Small intestine (tissue), 7 donors: Measurements from ENCODE around the gene ADCY7. TPM values are rescaled to one million over a fixed set of nuclear protein-coding genes. Genes with fewer than 3 reads are reported as not detected.

Experiments
- DNase-seq, 2 donors: peaks; one replicate each; pipeline versions ENCODE4 v3.0.0 to v3.0.0-alpha.2; 2013
- FAIRE-seq: peaks from 2 replicates; lab custom pipeline; 2012; peaks lifted over from hg19 to GRCh38; lab: Jason Lieb, UNC
- H3K27ac ChIP-seq, 3 donors: one replicate each; pipeline ENCODE4 v1.5.1; 2013; ENCODE audit warnings: low read length in 2 of 3, mild to moderate bottlenecking in 2 of 3, control low read depth in 1 of 3, inconsistent platforms in 1 of 3, low read depth in 1 of 3, moderate library complexity in 1 of 3
- H3K27me3 ChIP-seq, 3 donors: one replicate each; pipeline ENCODE4 v1.6.1; 2013; ENCODE audit warnings: low read length in 3 of 3, inconsistent platforms in 1 of 3; ENCODE audit not compliant: control insufficient read depth in 3 of 3, insufficient read depth in 3 of 3
- H3K36me3 ChIP-seq, 3 donors: one replicate each; pipeline ENCODE4 v1.6.1; 2013; ENCODE audit warnings: low read length in 3 of 3, inconsistent platforms in 1 of 3, low read depth in 1 of 3, mild to moderate bottlenecking in 1 of 3, moderate library complexity in 1 of 3; ENCODE audit not compliant: control insufficient read depth in 3 of 3, insufficient read depth in 2 of 3
- H3K4me1 ChIP-seq, 3 donors: one replicate each; pipeline ENCODE4 v1.6.1; 2013; ENCODE audit warnings: low read length in 2 of 3, inconsistent platforms in 1 of 3, low read depth in 1 of 3, mild to moderate bottlenecking in 1 of 3, moderate library complexity in 1 of 3; ENCODE audit not compliant: control insufficient read depth in 3 of 3, insufficient read depth in 2 of 3
- H3K4me3 ChIP-seq, 3 donors: one replicate each; pipeline ENCODE4 v1.5.1; 2013; ENCODE audit warnings: low read length in 3 of 3, control low read depth in 1 of 3, inconsistent platforms in 1 of 3, low read depth in 1 of 3, mild to moderate bottlenecking in 1 of 3, moderate library complexity in 1 of 3
- H3K9me3 ChIP-seq, 2 donors: one replicate each; pipeline ENCODE4 v1.6.1; 2013; ENCODE audit warnings: low read depth in 1 of 2, low read length in 1 of 2; ENCODE audit not compliant: control insufficient read depth in 2 of 2, insufficient read depth in 1 of 2
- WGBS, 3 donors: extraction: QIAGEN DNeasy Blood & Tissue Kit; methylation state at CpG; one replicate each; pipeline ENCODE4 v1.1.7; 2013; 5-methylcytosine and 5-hydroxymethylcytosine counted together
- polyA plus RNA-seq, 4 donors: library from polyadenylated mRNA; stranded (reverse) in 3 of 4; unstranded in 1 of 4; fragments of 200-250 nt in 3 of 4; fragments of 120-200 nt in 1 of 4; gene quantifications; one replicate each; pipeline versions ENCODE4 v1.2.1 to v1.2.3, GENCODE V29; 2013
- donor health status: healthy with polysubstance abuse.
- donor health status: control.
- donor health status: control.
- donor health status: Bipolar disorder and iron deficiency.
- donor health status: healthy.

Gene ADCY7
- polyA plus RNA-seq, 4 donors: 0.45 to 7.3 (median 3.4) TPM

DNA sequence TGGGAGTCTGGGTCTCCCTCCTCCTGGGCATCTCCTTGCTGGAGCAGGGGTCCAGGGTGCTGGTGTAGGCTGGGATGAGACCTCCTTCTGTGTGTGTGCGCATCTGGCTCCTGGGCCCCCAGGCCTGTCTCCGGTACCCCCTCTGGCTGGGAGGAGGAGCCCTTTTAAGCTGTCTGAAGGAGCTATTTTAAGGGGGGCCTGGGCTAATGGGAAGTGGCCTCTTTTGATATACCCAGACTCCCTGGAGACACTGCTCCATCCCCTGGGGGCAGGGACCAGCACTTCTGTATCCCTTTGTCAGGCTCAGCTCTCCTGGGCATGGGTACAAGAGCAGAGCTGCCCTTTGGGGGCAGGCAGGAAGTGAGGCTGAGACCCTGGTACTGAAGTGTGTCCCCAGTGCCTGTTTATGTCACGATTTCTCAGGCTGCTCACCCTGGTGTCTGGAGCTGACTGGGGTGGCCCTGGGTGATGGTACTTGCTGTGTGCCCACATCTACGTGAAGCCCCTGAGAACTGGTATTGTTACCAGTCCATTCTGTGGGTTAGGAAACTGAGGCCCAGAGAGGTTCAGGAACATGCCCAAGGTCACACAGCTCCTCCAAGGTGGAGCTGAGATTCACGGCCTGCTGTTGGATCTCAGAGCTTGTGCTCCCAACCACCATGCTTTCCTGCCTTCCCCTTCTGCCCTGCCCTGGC lies 6.5 kb downstream of the ADCY7 start:
- no peaks in the 10 kb centered on the region for H3K4me1 ChIP-seq
- whole genome bisulfite sequencing, 3 donors: 87 to 95% (median 92%) methylated on average over 5 of the region's 5 CpGs
- no peak overlapping the region for H3K4me3 ChIP-seq
- H3K9me3 ChIP-seq: no peaks in the 10 kb centered on the region
- FAIRE-seq: no peak
- no peaks in the 10 kb centered on the region for H3K27me3 ChIP-seq
- H3K36me3 ChIP-seq: no peaks in the 10 kb centered on the region
- no peak overlapping the region for H3K27ac ChIP-seq
- DNase-seq: no peak

DNA sequence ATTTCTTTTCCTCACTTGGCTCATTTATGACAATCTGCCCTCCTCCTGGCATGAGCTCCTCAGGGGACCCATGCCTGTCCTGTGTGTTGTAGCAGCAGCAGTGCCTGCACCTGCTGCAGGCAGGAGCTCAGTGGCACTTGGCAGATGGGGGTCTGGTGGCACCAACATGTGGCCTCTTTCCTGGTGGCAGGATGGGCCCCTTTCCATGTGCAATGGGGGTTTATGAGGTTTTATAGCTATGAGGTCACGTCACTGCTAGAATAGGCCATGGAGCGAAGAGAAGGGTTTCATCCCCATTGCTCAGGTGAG lies 7.0 kb downstream of the ADCY7 start:
- 79 to 83% (median 82%) methylated on average over 2 of the region's 2 CpGs for WGBS, 3 donors
- FAIRE-seq (no peak), DNase-seq (no peak)
- Histone ChIP-seq H3K27ac (no peak overlapping the region), H3K27me3 (no peaks in the 10 kb centered on the region), H3K4me3 (no peak overlapping the region), H3K36me3 (no peaks in the 10 kb centered on the region), H3K9me3 (no peaks in the 10 kb centered on the region), H3K4me1 (no peaks in the 10 kb centered on the region)

DNA sequence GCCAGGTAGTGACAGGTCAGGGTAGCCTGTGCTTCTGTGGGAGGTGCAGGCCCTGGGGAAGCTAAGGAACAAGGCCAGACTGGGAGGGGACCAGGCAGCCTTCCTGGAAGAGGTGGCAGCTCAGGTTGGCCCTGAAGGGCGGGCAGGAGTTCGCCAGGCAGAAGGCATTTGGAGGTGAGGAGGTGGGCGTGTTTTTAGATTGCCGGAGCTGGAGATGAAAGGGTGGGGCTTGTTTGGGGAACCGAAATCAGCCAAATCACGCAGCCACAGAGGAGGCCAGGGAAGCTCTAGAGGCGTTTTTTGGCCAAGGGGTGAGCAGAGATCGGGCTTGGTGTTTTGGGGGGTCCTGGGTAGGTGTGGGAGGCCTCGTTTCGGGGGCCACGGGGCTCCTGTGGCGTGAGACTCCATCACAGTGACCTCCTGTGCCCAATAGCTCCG lies 7.6 kb downstream of the ADCY7 start:
- H3K27me3 ChIP-seq: no peaks in the 10 kb centered on the region
- WGBS, 3 donors: 47 to 56% (median 53%) methylated on average over 12 to 13 of the region's 13 CpGs
- DNase-seq (no peak), FAIRE-seq (no peak)
- H3K4me3 ChIP-seq: peak overlapping the region in 1 of 3 donors; percentile 37
- peak overlapping the region in 2 of 3 donors; percentile 47 to 86 for H3K27ac ChIP-seq
- no peaks in the 10 kb centered on the region for H3K4me1 ChIP-seq
- H3K36me3 ChIP-seq: no peaks in the 10 kb centered on the region
- H3K9me3 ChIP-seq: no peaks in the 10 kb centered on the region

DNA sequence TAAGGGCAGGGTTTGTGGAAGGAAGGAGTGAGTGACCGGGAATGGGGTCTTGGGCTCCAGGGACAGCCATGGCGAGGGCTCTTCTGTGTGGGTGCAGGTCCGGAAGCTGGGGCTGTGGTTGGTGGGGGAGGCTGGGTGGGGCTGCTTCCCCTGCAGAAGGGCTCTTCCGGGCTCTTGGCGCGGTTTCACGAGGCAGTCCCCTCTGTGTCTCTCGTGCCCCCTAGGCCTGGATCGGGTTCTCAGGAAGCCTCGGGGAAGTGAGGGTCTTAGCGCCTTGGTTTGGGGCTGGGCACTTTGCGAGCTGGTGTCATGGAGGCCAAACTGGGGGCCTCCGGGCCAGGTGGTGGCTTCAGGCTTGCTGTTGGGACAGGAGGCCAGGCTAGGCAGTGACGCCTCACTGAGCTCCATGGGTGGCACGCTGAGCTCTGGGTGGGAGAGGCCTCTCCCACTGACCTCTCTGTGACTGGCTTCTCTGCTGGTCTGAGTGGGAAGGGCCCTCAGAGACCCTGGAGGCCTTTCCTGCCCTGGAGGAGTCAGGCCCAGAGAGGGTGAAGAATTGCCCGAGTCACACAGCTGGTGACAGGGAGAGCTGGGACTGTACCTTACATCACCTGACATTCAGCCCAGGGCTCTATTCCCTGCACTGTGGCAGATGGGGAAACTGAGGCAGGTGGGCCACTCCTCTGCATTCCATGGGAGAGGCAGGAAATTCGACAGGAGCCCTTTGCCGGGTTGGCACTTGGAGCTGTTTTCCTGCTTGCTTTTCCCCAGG lies 8.2 kb downstream of the ADCY7 start:
- peak in 1 of 2 donors; percentile 32 for DNase-seq
- Histone ChIP-seq H3K4me1 (no peaks in the 10 kb centered on the region), H3K4me3 (peak overlapping the region in 1 of 3 donors; percentile 37), H3K27me3 (no peaks in the 10 kb centered on the region), H3K27ac (peak overlapping the region in 2 of 3 donors; percentile 47 to 86), H3K9me3 (no peaks in the 10 kb centered on the region), H3K36me3 (no peaks in the 10 kb centered on the region)
- WGBS, 3 donors: 65 to 80% (median 67%) methylated on average over 16 to 18 of the region's 18 CpGs
- no peak for FAIRE-seq

DNA sequence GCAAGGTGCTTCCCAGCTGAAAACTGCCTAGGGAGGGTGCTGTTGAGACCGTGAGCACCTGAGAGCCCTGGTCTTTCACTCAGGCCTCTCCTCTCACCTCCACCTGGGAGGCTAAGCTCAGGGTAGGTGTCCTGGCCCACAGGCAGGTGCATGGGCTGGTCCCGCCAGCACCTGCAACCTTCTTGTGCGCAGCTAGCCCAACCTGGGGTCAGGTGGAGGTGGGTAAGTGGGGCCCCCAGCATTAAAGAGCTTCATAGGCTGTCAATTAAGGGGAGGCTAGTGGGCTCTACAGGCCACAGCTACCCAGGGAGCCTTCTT lies 8.7 kb downstream of the ADCY7 start:
- 85 to 94% (median 91%) methylated on average over 3 of the region's 3 CpGs for whole genome bisulfite sequencing, 3 donors
- Histone ChIP-seq H3K27ac (peak overlapping the region in 1 of 3 donors; percentile 86), H3K4me3 (no peak overlapping the region), H3K9me3 (no peaks in the 10 kb centered on the region), H3K36me3 (no peaks in the 10 kb centered on the region), H3K4me1 (no peaks in the 10 kb centered on the region), H3K27me3 (no peaks in the 10 kb centered on the region)
- DNase-seq: no peak
- no peak for FAIRE-seq

DNA sequence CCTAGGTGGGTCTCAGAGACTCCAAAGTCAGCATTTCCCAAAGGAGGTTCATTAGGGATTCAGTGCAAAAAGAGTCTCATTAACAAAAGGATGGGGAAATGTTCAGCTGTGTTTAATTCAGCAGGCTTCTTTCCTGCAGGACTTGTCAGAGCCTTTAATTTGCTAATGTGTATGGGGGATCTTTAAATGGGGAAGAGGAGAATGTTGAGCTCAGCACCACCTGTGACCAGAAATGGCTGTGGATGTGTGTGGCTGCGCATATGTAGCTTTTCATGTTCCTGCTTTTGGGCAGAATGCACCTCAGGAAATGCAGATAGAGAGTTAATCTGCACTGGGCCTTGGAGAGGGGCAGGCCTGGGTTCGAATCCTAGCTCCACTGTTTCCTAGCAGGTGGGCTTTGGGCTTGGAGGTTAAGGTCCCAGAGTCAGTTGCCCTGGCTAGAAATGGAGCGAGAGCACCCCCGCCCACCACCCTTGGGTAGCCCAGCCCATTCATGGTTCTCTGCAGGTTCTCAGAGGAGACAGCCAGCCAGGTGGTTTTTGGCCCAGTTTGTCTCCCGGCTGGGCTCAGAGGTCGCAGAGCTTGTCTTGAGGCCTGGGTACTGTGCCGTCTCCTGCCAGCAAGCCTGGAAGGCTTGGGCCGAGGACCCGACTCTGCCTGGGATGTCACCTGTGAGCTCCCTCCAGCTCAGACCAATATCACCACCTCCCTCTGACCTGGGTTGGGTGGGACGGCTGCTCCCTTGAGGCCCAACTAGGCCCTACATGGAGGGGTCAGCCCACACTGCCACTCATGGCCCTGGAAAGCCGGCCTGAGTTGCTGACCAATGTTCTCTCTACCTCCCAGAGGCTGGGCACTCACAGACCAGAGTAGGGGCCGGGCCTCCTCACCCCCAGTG lies 9.3 kb downstream of the ADCY7 start:
- no peaks in the 10 kb centered on the region for H3K27me3 ChIP-seq
- no peak for DNase-seq
- peaks cover 0 to 2% of the 10 kb centered on the region in 2 donors for H3K9me3 ChIP-seq
- no peaks in the 10 kb centered on the region for H3K36me3 ChIP-seq
- FAIRE-seq: no peak
- WGBS, 3 donors: 84 to 85% (median 84%) methylated on average over 12 of the region's 12 CpGs
- no peak overlapping the region for H3K4me3 ChIP-seq
- H3K27ac ChIP-seq: no peak overlapping the region
- H3K4me1 ChIP-seq: no peaks in the 10 kb centered on the region

DNA sequence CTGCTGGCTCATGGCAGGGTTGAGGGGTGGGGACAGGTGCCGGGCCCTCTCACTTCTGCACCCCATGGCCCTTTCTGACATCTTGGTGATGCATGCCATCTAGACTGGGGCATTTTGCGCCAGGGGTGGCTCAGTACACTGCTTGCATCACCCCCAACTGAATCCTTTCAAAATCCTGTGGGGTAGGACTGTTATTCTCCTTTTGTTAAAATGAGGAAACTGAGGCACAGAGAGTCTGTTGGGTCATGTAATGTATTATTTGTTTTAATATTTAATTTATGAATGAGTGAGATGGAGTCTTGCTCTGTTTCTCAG lies 9.9 kb downstream of the ADCY7 start:
- H3K27me3 ChIP-seq: no peaks in the 10 kb centered on the region
- no peak for FAIRE-seq
- 93 to 100% (median 98%) methylated on average over 2 of the region's 2 CpGs for WGBS, 3 donors

DNA sequence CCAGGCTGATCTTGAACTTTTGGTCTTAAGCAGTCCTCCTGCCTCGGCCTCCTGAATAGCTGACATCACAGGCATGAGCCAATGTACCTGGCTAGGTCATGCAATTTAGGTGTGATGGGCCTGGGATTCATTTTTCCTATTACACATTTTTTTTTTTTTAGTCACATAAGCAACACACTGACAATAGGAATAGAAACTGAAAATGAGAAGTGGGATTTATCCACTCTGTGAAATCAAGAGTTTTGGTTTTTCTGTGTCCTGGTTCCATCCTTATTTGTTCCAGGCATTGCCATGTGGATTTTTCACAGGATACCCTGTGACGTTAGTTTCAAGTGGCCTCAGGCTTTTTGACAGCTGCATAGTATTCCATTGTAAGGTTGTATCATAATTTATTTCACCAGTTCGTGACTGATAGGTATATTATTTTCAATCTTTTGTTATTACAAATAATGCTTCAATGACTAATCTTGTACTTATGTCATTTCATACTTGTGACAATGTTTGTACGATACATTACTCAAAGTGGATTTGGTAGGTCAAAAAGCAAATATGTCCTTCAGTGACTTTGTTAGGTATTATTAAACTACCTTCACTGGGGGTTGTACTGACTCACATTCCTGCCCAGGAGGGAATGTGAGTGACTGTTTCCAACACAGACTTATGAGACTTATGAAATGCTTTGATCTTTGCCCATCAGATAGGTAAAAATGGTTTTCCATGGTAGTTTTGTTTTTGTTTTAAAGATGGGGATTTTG lies 10.6 kb downstream of the ADCY7 start:
- Histone ChIP-seq H3K27ac (peak overlapping the region in 1 of 3 donors; percentile 22), H3K27me3 (no peaks in the 10 kb centered on the region), H3K4me3 (no peak overlapping the region), H3K36me3 (no peaks in the 10 kb centered on the region), H3K4me1 (no peaks in the 10 kb centered on the region), H3K9me3 (peaks cover 0 to 2% of the 10 kb centered on the region in 2 donors)
- FAIRE-seq (no peak), DNase-seq (no peak)
- 81 to 92% (median 81%) methylated on average over 4 of the region's 4 CpGs for WGBS, 3 donors

More for the DNA sequence above, 9.9 kb downstream of the ADCY7 start:
- Histone ChIP-seq H3K36me3 (no peaks in the 10 kb centered on the region), H3K4me1 (no peaks in the 10 kb centered on the region), H3K9me3 (peaks cover 0 to 2% of the 10 kb centered on the region in 2 donors), H3K4me3 (no peak overlapping the region), H3K27ac (peak overlapping the region in 1 of 3 donors; percentile 22)
- no peak for DNase-seq
